Breast epithelium (tissue), 3 donors: ENCODE measurements around the gene LDLRAD4.

Experiments used
- POLR2A ChIP-seq: fragments of 450-650 bp; IDR thresholded peaks from one replicate; pipeline ENCODE4 v1.6.1; 2016; ENCODE audit warnings: antibody characterized with exemption, mild to moderate bottlenecking, moderate library complexity
- POLR2AphosphoS5 ChIP-seq, 3 donors: sonication (generic); formaldehyde crosslinking; IDR thresholded peaks; one replicate each; pipeline ENCODE4 v1.6.1; 2017; ENCODE audit warnings: antibody characterized with exemption in 3 of 3
- TF ChIP-seq, protein P1 (sequence below), 3 donors: fragments of 450-650 bp; IDR thresholded peaks; one replicate each; pipeline ENCODE4 v1.5.1; 2016 to 2017; ENCODE audit warnings: antibody characterized with exemption in 3 of 3, mild to moderate bottlenecking in 3 of 3, moderate library complexity in 3 of 3

DNA sequence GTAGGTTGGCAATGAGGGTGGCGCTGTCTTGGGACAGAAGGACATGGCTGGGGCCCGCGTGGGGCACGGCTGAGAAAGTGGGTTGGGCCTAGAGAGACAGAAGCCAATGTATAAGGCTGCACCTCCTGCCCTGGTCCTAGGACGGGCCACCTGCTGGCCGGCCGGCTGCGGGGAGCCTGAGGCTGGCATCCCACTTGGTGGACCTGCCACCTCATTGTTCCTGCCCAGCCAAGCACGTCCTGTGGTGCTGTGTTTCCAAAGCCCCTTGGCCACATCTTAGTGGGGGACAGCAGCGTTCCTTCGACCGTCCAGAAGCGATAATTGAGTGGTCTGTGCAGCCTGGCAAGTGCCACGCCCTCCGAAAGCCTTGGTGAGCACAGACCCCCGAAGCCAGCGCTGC, 223.9 kb downstream of the LDLRAD4 start:
- TF ChIP-seq POLR2A (no peak), POLR2AphosphoS5 (IDR thresholded peaks at IDR 0.05) (no peak)
- TF ChIP-seq, protein P1, sequence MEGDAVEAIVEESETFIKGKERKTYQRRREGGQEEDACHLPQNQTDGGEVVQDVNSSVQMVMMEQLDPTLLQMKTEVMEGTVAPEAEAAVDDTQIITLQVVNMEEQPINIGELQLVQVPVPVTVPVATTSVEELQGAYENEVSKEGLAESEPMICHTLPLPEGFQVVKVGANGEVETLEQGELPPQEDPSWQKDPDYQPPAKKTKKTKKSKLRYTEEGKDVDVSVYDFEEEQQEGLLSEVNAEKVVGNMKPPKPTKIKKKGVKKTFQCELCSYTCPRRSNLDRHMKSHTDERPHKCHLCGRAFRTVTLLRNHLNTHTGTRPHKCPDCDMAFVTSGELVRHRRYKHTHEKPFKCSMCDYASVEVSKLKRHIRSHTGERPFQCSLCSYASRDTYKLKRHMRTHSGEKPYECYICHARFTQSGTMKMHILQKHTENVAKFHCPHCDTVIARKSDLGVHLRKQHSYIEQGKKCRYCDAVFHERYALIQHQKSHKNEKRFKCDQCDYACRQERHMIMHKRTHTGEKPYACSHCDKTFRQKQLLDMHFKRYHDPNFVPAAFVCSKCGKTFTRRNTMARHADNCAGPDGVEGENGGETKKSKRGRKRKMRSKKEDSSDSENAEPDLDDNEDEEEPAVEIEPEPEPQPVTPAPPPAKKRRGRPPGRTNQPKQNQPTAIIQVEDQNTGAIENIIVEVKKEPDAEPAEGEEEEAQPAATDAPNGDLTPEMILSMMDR (IDR thresholded peaks at IDR 0.05) = no peak
